Adipocyte (in vitro differentiated cells): ENCODE measurements around the gene FN1.

Source experiments
- DNase-seq: peaks from one replicate; pipeline ENCODE4 v3.0.0-alpha.2; 2015; ENCODE audit warnings: low read depth
- H3K27me3 ChIP-seq: replicated peaks from 2 replicates; pipeline ENCODE4 v1.7.0; 2013; ENCODE audit warnings: mild to moderate bottlenecking, low read length, moderate library complexity; ENCODE audit not compliant: control insufficient read depth, insufficient read depth
- H3K36me3 ChIP-seq: 2 replicates; pipeline ENCODE4 v1.7.0; 2013; ENCODE audit warnings: low read length, mild to moderate bottlenecking, moderate library complexity; ENCODE audit not compliant: control insufficient read depth, insufficient read depth, severe bottlenecking
- H3K4me1 ChIP-seq: 2 replicates; pipeline ENCODE4 v1.7.0; 2013; ENCODE audit warnings: mild to moderate bottlenecking, low read length, moderate library complexity; ENCODE audit not compliant: control insufficient read depth, insufficient read depth
- H3K4me3 ChIP-seq: 2 replicates; pipeline ENCODE4 v1.7.0; 2013; ENCODE audit warnings: mild to moderate bottlenecking, low read length, moderate library complexity
- H3K9ac ChIP-seq: 2 replicates; pipeline ENCODE4 v1.7.0; 2013; ENCODE audit warnings: mild to moderate bottlenecking, low read length, moderate library complexity
- H3K9me3 ChIP-seq: 2 replicates; pipeline ENCODE4 v1.7.0; 2013; ENCODE audit warnings: mild to moderate bottlenecking, low read length, moderate library complexity; ENCODE audit not compliant: control insufficient read depth

FN1 gene

DNA sequence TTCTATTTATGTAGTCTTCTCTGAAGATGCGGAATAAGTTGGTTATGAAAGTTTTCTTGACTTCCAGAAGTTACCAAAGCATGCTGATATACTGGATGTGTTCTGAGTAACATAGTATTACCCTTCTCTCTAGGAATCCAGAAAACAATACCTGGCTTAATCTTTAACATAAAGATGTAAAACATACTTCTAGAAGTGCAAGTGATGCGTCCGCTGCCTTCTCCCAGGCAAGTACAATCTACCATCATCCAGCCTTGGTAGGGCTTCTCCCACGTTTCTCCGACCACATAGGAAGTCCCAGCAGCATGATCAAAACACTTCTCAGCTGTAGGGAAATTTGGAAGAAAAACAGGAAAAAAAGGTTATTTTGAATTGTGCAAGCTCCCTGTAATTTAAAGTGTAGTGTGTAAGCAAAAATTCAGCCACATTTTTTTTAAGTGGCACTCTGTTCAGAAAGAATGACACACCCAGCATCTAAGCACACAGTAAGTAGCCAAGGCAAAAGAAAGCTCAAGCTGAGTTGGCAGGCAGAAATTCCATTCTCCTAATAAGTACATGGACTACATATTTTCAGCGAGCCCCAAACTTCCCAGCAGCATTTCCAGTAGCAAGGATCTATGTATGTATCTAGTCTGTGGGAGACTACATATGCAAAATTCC is 5.2 kb downstream of the FN1 start:
- peak overlapping the region; percentile 89 for H3K4me3 ChIP-seq
- peak overlapping the region; percentile 92 for H3K9ac ChIP-seq
- DNase-seq: peak; percentile 77
- no peaks in the 10 kb centered on the region for H3K27me3 ChIP-seq
- H3K9me3 ChIP-seq: no peaks in the 10 kb centered on the region
- H3K36me3 ChIP-seq: peaks cover 87% of the 10 kb centered on the region
- H3K4me1 ChIP-seq: peaks cover 37% of the 10 kb centered on the region

DNA sequence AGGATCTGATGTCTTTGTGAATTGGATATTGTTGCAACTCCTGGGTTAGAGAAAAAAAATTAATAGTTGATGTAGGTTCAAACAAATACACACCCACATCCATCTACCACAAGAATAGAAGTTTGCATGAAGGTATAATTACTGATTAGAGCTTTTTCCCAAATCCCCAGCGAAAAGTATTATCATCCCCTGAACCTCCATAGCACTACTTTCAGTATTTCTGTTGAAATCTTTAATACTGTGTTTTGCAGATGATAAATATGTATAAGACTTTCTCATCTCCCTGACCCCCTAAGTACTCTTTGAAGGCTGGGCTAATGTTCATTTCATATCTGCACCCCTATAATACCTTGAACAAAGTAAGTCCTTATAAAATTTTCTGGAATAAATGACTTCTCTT is 6.4 kb downstream of the FN1 start:
- Histone ChIP-seq H3K27me3 (no peaks in the 10 kb centered on the region), H3K4me1 (peaks cover 37% of the 10 kb centered on the region), H3K36me3 (peaks cover 96% of the 10 kb centered on the region), H3K9me3 (no peaks in the 10 kb centered on the region), H3K9ac (peak overlapping the region; percentile 92), H3K4me3 (peak overlapping the region; percentile 89)
- DNase-seq: peak; percentile 4

DNA sequence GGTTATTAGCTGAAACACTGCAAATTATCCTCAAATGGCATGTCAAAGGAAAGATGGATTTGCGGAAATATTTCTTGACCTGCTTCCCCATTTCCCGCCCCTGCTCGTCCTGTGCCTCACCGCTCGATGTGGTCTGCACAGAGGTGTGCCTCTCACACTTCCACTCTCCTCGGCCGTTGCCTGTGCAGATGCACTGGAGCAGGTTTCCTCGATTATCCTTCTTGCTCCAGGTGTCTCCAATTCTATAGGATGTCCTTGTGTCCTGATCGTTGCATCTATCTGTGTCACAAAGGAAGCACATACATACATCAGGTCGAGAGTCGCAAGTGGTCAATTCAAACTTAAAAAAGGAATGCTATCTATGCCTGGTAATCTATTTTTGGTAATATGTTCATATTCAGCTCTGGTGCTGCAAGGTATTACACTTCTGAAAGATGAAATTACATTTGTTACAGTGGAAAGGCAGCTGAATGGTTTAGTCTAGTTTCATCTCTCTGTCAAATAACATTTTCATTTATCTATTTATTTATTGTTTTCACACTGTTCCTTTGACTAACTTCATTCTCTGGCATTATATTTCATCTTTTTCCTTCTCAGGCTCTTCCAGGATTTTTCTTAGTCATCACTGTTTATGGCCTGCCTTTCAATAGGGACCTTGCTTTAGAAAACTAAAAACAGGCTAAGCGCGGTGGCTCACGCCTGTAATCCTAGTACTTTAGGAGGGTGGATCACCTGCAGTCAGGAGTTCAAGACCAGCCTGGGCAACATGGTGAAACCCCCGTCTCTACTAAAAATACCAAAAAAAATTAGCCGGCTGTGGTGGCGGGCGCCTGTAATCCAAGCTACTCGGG is 7.6 kb downstream of the FN1 start:
- Histone ChIP-seq H3K27me3 (no peaks in the 10 kb centered on the region), H3K4me3 (peak overlapping the region; percentile 89), H3K4me1 (peaks cover 36% of the 10 kb centered on the region), H3K9ac (peak overlapping the region; percentile 92), H3K9me3 (no peaks in the 10 kb centered on the region), H3K36me3 (peaks cover 98% of the 10 kb centered on the region)
- DNase-seq: peak; percentile 5

DNA sequence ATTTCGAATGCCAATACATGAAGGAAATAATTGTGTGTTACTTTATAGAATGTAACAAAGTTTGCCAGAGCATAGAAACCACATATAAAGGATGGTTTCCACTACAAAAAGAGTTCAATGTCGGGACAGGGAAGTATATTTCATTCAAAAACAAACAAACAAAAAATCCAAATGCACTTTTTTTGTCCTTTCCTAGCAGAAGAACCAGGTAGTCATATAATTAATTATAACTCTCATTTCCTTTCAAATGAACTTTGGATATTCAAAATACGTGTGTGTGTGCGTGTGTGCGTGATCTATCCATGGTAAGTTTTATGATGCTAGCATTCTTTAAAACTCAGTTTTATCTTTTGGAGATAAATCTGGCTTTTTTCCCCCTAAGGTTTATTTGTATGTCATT is 8.3 kb downstream of the FN1 start:
- Histone ChIP-seq H3K36me3 (peaks cover 98% of the 10 kb centered on the region), H3K9ac (peak overlapping the region; percentile 92), H3K9me3 (no peaks in the 10 kb centered on the region), H3K4me1 (peaks cover 31% of the 10 kb centered on the region), H3K27me3 (no peaks in the 10 kb centered on the region), H3K4me3 (peak overlapping the region; percentile 89)
- no peak for DNase-seq

DNA sequence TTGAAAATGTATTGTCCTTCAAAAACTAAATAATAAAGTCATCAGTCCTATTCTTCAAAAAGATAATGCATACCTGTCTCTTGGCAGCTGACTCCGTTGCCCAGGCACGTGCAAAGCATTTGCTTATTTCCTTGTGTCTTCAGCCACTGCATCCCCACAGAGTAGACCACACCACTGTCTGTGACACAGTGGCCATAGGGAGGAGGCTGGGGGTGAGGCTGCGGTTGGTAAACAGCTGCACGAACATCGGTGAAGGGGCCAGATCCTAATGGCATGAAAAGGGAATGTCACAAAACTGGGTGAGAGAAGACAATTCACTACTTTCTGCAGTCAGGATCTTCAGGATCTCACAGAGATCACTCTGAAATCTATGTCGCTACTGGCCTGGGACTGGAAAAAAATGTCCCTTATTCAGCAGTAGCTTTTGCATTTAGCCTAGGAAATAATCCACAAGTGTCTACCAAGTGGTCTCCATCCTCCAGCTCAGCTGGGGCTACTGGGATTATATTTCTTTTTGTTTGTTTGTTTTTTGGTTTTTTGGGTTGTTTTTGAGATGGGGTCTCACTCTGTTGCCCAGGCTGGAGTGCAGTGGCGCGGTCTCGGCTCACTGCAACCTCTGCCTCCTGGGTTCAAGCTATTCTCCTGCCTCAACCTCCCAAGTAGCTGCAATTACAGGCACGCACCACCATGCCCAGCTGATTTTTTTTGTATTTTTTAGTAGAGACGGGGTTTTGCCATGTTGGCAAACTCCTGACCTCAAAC is 10.7 kb downstream of the FN1 start:
- Histone ChIP-seq H3K9ac (peak overlapping the region; percentile 35), H3K4me3 (no peak overlapping the region), H3K36me3 (peaks cover 98% of the 10 kb centered on the region), H3K9me3 (no peaks in the 10 kb centered on the region), H3K27me3 (no peaks in the 10 kb centered on the region), H3K4me1 (peaks cover 25% of the 10 kb centered on the region)
- DNase-seq: no peak

DNA sequence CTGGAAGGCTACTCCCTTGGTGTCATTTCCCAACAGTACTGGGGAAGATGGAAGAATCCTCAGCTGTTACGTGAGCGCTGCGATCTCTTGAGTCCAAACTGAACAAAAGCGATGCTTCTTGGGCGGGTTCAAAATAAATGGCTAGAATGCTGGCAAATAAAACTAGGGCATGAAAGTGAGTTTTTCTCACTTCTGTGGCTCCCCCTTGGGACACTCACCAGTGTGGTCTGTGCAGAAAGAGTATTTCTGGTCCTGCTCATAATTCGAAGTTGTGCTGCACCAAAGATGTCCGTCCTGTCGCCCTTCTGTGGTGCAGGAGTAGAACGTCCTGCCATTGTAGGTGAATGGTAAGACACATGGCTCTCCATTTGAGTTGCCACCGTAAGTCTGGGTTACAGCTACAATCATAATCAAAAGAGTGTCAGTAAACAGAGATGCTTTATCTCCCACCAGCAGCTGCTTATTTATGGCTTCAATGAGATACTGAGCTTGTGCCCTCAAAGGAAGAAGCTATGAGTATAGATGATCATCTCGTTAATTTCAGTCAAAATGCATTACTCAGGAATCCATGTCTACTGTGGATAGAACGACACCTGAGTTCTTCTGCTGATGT is 11.8 kb downstream of the FN1 start:
- Histone ChIP-seq H3K4me3 (peak overlapping the region; percentile 10), H3K27me3 (no peaks in the 10 kb centered on the region), H3K9ac (peak overlapping the region; percentile 31), H3K4me1 (peaks cover 28% of the 10 kb centered on the region), H3K36me3 (peaks cover 98% of the 10 kb centered on the region), H3K9me3 (no peaks in the 10 kb centered on the region)
- DNase-seq: no peak

DNA sequence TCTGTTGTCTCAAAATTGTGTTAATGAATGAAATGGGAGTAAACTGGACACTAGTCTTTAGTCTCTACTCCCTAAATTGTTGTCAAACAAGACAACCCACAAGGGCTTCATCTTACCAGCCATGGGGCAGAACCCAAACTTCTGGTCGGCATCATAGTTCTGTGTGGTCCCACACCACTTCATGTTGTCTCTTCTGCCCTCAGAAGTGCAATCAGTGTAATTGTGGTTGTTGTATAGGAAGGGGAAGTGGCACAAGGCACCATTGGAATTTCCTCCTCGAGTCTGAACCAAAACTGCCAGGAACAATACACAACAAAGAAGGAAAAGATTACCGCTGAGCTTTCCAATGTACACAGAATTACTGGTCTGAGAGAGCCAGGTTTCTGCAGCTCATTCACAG is 12.6 kb downstream of the FN1 start:
- Histone ChIP-seq H3K4me3 (peak overlapping the region; percentile 32), H3K4me1 (peaks cover 36% of the 10 kb centered on the region), H3K27me3 (no peaks in the 10 kb centered on the region), H3K9ac (peak overlapping the region; percentile 52), H3K9me3 (no peaks in the 10 kb centered on the region), H3K36me3 (peaks cover 98% of the 10 kb centered on the region)
- DNase-seq: no peak

DNA sequence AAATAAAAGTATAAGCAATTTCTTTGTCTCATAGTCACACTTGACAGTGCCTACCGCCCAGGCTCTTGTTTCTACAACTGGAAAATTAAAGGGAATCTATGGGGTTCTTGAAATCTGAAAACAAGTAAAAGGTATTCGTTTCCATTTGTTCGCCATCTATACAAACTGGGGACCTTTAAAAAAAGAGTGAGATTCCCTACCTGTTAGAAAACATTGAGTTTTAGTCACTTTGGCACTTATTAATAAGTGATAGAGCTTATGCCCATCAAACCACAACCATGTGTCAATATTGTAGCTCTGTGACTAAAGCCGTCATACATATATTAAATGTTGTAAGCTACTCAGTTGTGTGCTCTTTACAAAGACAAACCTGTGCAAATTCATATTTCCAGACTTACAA is 13.2 kb downstream of the FN1 start:
- peak overlapping the region; percentile 48 for H3K9ac ChIP-seq
- H3K36me3 ChIP-seq: peaks cover 98% of the 10 kb centered on the region
- peaks cover 41% of the 10 kb centered on the region for H3K4me1 ChIP-seq
- DNase-seq: no peak
- H3K9me3 ChIP-seq: no peaks in the 10 kb centered on the region
- no peaks in the 10 kb centered on the region for H3K27me3 ChIP-seq
- H3K4me3 ChIP-seq: peak overlapping the region; percentile 50

DNA sequence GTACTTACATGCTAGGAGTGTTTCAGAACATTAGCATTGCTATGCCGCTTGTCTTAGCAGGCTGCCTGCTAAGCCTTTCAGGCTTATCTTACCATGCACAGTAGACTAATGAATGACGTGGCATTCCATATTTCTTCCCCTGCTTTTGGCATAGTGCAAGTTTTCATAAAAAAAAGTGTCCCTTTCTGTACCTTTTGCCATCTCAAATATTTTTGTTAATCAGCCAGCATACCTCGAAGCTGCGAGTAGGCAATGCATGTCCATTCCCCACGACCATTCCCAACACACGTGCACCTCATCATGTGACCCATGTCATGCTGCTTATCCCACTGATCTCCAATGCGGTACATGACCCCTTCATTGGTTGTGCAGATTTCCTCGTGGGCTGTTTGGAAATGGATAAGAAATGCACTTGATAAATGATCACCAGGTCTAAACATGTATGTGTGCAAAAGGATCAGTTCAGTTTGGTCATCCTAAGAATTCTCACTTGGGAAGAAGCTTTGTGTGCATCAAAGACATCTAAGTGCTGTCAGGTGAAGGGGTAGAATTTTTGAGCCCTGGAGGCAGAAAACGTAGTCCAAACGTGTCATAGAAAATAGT is 13.9 kb downstream of the FN1 start:
- DNase-seq: no peak
- Histone ChIP-seq H3K27me3 (no peaks in the 10 kb centered on the region), H3K4me3 (peak overlapping the region; percentile 50), H3K9ac (peak overlapping the region; percentile 48), H3K9me3 (no peaks in the 10 kb centered on the region), H3K4me1 (peaks cover 48% of the 10 kb centered on the region), H3K36me3 (peaks cover 98% of the 10 kb centered on the region)

DNA sequence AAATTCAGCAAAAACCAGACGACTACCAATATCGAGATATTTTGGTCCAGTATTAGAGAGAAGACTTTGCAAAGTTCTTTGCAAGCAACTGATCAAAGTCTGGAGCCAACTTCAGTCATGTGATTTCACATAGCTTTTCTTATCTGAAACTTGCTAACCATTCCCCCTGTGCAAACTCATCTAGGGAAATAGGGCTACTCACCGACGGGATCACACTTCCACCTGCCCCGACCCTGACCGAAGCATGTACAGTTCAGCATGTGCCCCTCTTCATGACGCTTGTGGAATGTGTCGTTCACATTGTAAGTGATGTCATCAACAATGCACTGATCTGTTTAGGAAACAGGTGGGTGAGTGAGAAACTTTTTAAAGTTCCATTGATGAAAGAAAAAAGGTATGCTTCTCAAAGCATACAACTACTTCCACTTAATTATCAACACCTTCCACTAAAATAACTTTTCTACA is 15.4 kb downstream of the FN1 start:
- no peak overlapping the region for H3K4me3 ChIP-seq
- H3K4me1 ChIP-seq: peaks cover 61% of the 10 kb centered on the region
- no peaks in the 10 kb centered on the region for H3K9me3 ChIP-seq
- no peak for DNase-seq
- H3K36me3 ChIP-seq: peaks cover 100% of the 10 kb centered on the region
- H3K9ac ChIP-seq: peak overlapping the region; percentile 48
- H3K27me3 ChIP-seq: no peaks in the 10 kb centered on the region
